Trophoblast cell (in vitro differentiated cells and primary cell): ENCODE results near the gene ADARB1.

ENCODE experiments used
- DNase-seq, 2 donors: peaks; one replicate each; pipeline ENCODE4 v3.0.0-alpha.2; 2016
- H2AFZ ChIP-seq: 2 replicates; pipeline ENCODE4 v1.6.1; 2013; ENCODE audit warnings: low read length, moderate library complexity, mild to moderate bottlenecking; ENCODE audit not compliant: insufficient read depth, poor library complexity
- H2AK5ac ChIP-seq: 2 replicates; pipeline ENCODE4 v1.6.1; 2013; ENCODE audit warnings: mild to moderate bottlenecking, low read length
- H2BK120ac ChIP-seq: 2 replicates; pipeline ENCODE4 v1.6.1; 2013; ENCODE audit warnings: low read length, mild to moderate bottlenecking, moderate library complexity; ENCODE audit not compliant: insufficient read depth, poor library complexity
- H2BK12ac ChIP-seq: 2 replicates; pipeline ENCODE4 v1.6.1; 2013; ENCODE audit warnings: mild to moderate bottlenecking, low read length, moderate library complexity
- H2BK5ac ChIP-seq: 2 replicates; pipeline ENCODE4 v1.6.1; 2013; ENCODE audit warnings: low read length, low read depth, moderate library complexity, mild to moderate bottlenecking; ENCODE audit not compliant: poor library complexity
- H3K14ac ChIP-seq: 2 replicates; pipeline ENCODE4 v1.6.1; 2013; ENCODE audit warnings: mild to moderate bottlenecking, low read length
- H3K18ac ChIP-seq: 2 replicates; pipeline ENCODE4 v1.6.1; 2013; ENCODE audit warnings: mild to moderate bottlenecking, low read length
- H3K23ac ChIP-seq: 2 replicates; pipeline ENCODE4 v1.6.1; 2013; ENCODE audit warnings: low read length
- H3K27ac ChIP-seq: 2 replicates; pipeline ENCODE4 v1.5.1; 2013; ENCODE audit warnings: low read depth, mild to moderate bottlenecking, inconsistent platforms, low read length, moderate library complexity
- H3K27me3 ChIP-seq: 2 replicates; pipeline ENCODE4 v1.6.1; 2013; ENCODE audit warnings: inconsistent platforms, mild to moderate bottlenecking, low read length, moderate library complexity; ENCODE audit not compliant: insufficient read depth
- H3K36me3 ChIP-seq, 2 experiments: 1 replicate in 1 of 2; 2 replicates in 1 of 2; pipeline ENCODE4 v1.6.1; 2013; ENCODE audit warnings: low read length in 2 of 2, mild to moderate bottlenecking in 2 of 2, moderate library complexity in 1 of 2; ENCODE audit not compliant: insufficient read depth in 2 of 2, control insufficient read depth in 1 of 2
- H3K4ac ChIP-seq: 2 replicates; pipeline ENCODE4 v1.6.1; 2013; ENCODE audit warnings: low read depth, mild to moderate bottlenecking, low read length, moderate library complexity
- H3K4me1 ChIP-seq, 2 experiments: 1 replicate in 1 of 2; 2 replicates in 1 of 2; pipeline ENCODE4 v1.6.1; 2013; ENCODE audit warnings: low read length in 2 of 2, mild to moderate bottlenecking in 2 of 2, moderate library complexity in 1 of 2; ENCODE audit not compliant: insufficient read depth in 2 of 2, control insufficient read depth in 1 of 2
- H3K4me2 ChIP-seq: 2 replicates; pipeline ENCODE4 v1.6.1; 2013; ENCODE audit warnings: inconsistent platforms, mild to moderate bottlenecking, low read length, moderate library complexity
- H3K4me3 ChIP-seq: 2 replicates; pipeline ENCODE4 v1.5.1; 2013; ENCODE audit warnings: mild to moderate bottlenecking, low read depth, low read length, inconsistent platforms
- H3K79me1 ChIP-seq: one replicate; pipeline ENCODE4 v1.6.1; 2013; ENCODE audit warnings: low read length
- H3K79me2 ChIP-seq: 2 replicates; pipeline ENCODE4 v1.6.1; 2013; ENCODE audit warnings: low read length, mild to moderate bottlenecking; ENCODE audit not compliant: control insufficient read depth, insufficient read depth, poor library complexity
- H3K9ac ChIP-seq: 2 replicates; pipeline ENCODE4 v1.6.1; 2013; ENCODE audit warnings: mild to moderate bottlenecking, low read length
- H3K9me3 ChIP-seq: 2 replicates; pipeline ENCODE4 v1.6.1; 2013; ENCODE audit warnings: low read depth, mild to moderate bottlenecking, control low read depth, inconsistent platforms, low read length; ENCODE audit not compliant: insufficient read depth
- H4K12ac ChIP-seq: 2 replicates; pipeline ENCODE4 v1.6.1; 2013; ENCODE audit warnings: low read depth, mild to moderate bottlenecking, low read length, moderate library complexity
- H4K8ac ChIP-seq: 2 replicates; pipeline ENCODE4 v1.6.1; 2013; ENCODE audit warnings: low read depth, mild to moderate bottlenecking, low read length, moderate library complexity
- H4K91ac ChIP-seq: one replicate; pipeline ENCODE4 v1.6.1; 2013; ENCODE audit warnings: low read depth, mild to moderate bottlenecking, low read length, moderate library complexity
- WGBS: extraction: QIAGEN DNeasy Blood & Tissue Kit; methylation state at CpG from one replicate; pipeline ENCODE4 v1.1.7; 2013; ENCODE audit warnings: missing lambda C conversion rate; ENCODE audit not compliant: insufficient read length, insufficient coverage; ENCODE audit errors: extremely low coverage; 5-methylcytosine and 5-hydroxymethylcytosine counted together

Gene ADARB1

DNA sequence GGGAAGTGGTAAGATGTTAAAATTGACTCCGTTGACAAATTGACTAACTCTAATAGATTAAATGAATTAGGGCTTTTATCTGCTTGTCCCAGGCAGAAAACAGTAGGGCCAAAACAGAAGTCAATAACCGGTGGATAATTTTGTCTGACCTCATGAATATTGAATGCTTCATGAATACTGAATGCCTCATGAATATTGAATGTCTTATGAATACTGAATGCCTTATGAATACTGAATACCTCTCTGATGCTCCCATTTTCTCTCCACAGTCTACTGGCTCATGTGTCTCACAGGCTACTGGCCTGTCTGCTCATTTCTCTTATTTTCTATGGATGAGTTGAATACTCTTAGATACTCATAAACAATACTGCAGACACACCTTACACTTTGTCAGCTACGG lies 157.3 kb downstream of the ADARB1 start:
- H3K79me2 ChIP-seq, result no peaks in the 10 kb centered on the region
- no peak overlapping the region for H3K18ac ChIP-seq
- DNase-seq, result no peak
- no peak overlapping the region for H2AK5ac ChIP-seq
- no peak overlapping the region for H2AFZ ChIP-seq
- H3K36me3 ChIP-seq, result no peaks in the 10 kb centered on the region
- H2BK12ac ChIP-seq, result no peak overlapping the region
- H3K4me2 ChIP-seq, result no peak overlapping the region
- peaks cover 8 to 12% of the 10 kb centered on the region in 2 experiments for H3K4me1 ChIP-seq
- no peak overlapping the region for H4K12ac ChIP-seq
- no peak overlapping the region for H2BK5ac ChIP-seq
- H3K4ac ChIP-seq, result no peak overlapping the region
- no CpG with 5 or more reads among the region's 3 CpGs for WGBS
- no peak overlapping the region for H4K8ac ChIP-seq
- no peak overlapping the region for H3K4me3 ChIP-seq
- peaks cover 5% of the 10 kb centered on the region for H3K79me1 ChIP-seq
- no peak overlapping the region for H3K9ac ChIP-seq
- no peak overlapping the region for H3K14ac ChIP-seq
- no peaks in the 10 kb centered on the region for H3K27me3 ChIP-seq
- H3K27ac ChIP-seq, result no peak overlapping the region
- H3K9me3 ChIP-seq, result peaks cover 4% of the 10 kb centered on the region
- no peak overlapping the region for H3K23ac ChIP-seq
- no peak overlapping the region for H4K91ac ChIP-seq
- H2BK120ac ChIP-seq, result no peak overlapping the region

DNA sequence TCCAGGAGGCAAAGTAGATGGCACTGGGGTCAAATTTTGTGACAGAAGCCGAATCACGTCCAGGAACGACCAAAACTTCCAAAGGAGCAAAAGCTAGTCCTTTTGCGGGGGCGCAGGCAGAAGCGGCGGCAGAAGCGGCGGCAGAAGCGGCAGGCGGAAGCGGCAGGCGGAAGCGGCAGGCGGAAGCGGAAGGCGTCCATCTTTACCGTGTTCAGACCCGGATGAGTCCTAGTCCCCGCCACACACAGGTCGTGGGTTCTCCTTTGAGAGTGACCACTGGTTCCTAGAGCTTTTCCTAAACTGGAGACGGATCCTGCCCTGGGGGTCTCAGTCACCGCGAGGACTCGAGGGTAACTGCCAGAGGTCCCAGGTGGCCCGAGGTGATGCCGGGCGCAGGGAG lies 159.7 kb downstream of the ADARB1 start:
- H2BK5ac ChIP-seq, result no peak overlapping the region
- no peak overlapping the region for H3K4ac ChIP-seq
- H3K9me3 ChIP-seq, result peaks cover 3% of the 10 kb centered on the region
- no peak overlapping the region for H4K8ac ChIP-seq
- no peak overlapping the region for H3K14ac ChIP-seq
- no peaks in the 10 kb centered on the region for H3K79me2 ChIP-seq
- H3K27ac ChIP-seq, result no peak overlapping the region
- no peak for DNase-seq
- H3K4me2 ChIP-seq, result no peak overlapping the region
- no peaks in the 10 kb centered on the region for H3K27me3 ChIP-seq
- H2BK120ac ChIP-seq, result no peak overlapping the region
- no peak overlapping the region for H3K18ac ChIP-seq
- no peak overlapping the region for H4K12ac ChIP-seq
- no peak overlapping the region for H3K9ac ChIP-seq
- H2AK5ac ChIP-seq, result no peak overlapping the region
- no peaks in the 10 kb centered on the region for H3K36me3 ChIP-seq
- H3K4me1 ChIP-seq, result no peaks in the 10 kb centered on the region
- no CpG with 5 or more reads among the region's 28 CpGs for WGBS
- no peak overlapping the region for H2AFZ ChIP-seq
- no peak overlapping the region for H4K91ac ChIP-seq
- H3K4me3 ChIP-seq, result no peak overlapping the region
- no peaks in the 10 kb centered on the region for H3K79me1 ChIP-seq
- no peak overlapping the region for H2BK12ac ChIP-seq
- no peak overlapping the region for H3K23ac ChIP-seq

- Histone ChIP-seq H3K79me2 (no peaks in the 10 kb centered on the region), H3K9me3 (peaks cover 3% of the 10 kb centered on the region), H2AK5ac (no peak overlapping the region), H3K4me3 (no peak overlapping the region), H3K4me2 (no peak overlapping the region), H2BK120ac (no peak overlapping the region), H3K4ac (no peak overlapping the region), H2BK5ac (no peak overlapping the region), H2AFZ (no peak overlapping the region), H3K27me3 (no peaks in the 10 kb centered on the region), H4K91ac (no peak overlapping the region), H3K23ac (no peak overlapping the region), H3K4me1 (no peaks in the 10 kb centered on the region), H3K36me3 (no peaks in the 10 kb centered on the region), H3K18ac (no peak overlapping the region), H3K27ac (no peak overlapping the region), H4K8ac (no peak overlapping the region), H4K12ac (no peak overlapping the region), H3K14ac (no peak overlapping the region), H2BK12ac (no peak overlapping the region), H3K79me1 (no peaks in the 10 kb centered on the region), H3K9ac (no peak overlapping the region)
- no peak for DNase-seq
- no CpG with 5 or more reads among the region's 8 CpGs for WGBS
Measured at GRCh38 chr21:45234965-45235364, 160.6 kb downstream of the ADARB1 start.

- Histone ChIP-seq H3K14ac (no peak overlapping the region), H4K91ac (no peak overlapping the region), H3K36me3 (no peaks in the 10 kb centered on the region), H3K79me1 (no peaks in the 10 kb centered on the region), H3K23ac (no peak overlapping the region), H3K27me3 (no peaks in the 10 kb centered on the region), H4K8ac (no peak overlapping the region), H3K18ac (no peak overlapping the region), H2BK5ac (no peak overlapping the region), H4K12ac (no peak overlapping the region), H3K4me2 (no peak overlapping the region), H3K79me2 (no peaks in the 10 kb centered on the region), H3K4ac (no peak overlapping the region), H2AK5ac (no peak overlapping the region), H2BK120ac (no peak overlapping the region), H3K4me3 (no peak overlapping the region), H3K4me1 (no peaks in the 10 kb centered on the region), H2AFZ (no peak overlapping the region), H2BK12ac (no peak overlapping the region), H3K27ac (no peak overlapping the region), H3K9me3 (peaks cover 3% of the 10 kb centered on the region), H3K9ac (no peak overlapping the region)
- DNase-seq, result no peak
- WGBS, result no CpG with 5 or more reads among the region's 6 CpGs
Measured at GRCh38 chr21:45235488-45235887, 161.1 kb downstream of the ADARB1 start.
